ENCODE data around the gene HES2.
"Not testable (repeated sequence)": the region's sequence is repeated elsewhere in the genome, so short reads cannot be mapped to it uniquely, and the experiment has no call there.

Gene HES2

DNA sequence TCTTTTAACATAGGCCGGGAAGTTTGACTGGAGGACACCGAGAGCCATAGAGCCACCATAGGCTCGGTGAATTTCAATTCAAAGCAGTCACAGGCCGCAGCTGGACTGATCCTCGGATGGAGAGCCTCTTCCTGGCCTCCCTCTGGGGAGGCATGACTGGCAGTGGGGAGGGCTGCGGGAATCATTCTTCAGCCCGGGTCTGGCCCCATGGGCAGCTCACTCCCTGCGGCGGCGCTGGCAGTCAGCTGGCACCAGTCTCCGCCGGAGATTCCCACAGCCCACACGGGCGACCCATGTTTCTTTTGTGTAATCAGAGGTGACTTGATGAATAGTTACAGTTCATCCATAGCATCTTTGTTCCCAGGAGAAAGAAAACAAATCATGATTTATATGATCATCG lies 15.4 kb upstream of the HES2 start:
- DNase-seq, result no peak

DNA sequence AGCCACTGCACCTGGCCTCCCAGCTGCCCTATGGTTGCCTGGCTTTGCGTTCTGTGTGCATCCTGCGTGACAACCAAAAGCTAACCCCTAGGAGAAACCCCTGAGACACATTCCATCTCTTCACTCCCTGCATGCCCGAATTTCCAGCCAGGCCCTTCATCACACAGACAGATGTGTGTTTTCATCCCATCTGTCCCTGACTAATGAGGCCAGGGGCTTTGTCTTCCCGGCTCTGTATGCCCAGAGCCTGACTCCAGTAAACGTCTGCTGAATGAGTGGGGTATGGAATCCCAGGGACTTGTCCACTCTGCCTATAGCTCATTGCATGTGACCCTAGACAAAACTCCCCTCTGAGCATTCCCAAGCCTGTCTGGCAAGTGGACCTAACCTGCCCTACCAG lies 14.5 kb upstream of the HES2 start:
- no peak for DNase-seq

- not testable (repeated sequence) for DNase-seq
Observed at GRCh38 chr1:6431645-6432579, 12.2 kb upstream of the HES2 start.

GRCh38 chr1:6429660-6430411 lies 10.1 kb upstream of the HES2 start:
- not testable (repeated sequence) for DNase-seq

DNA sequence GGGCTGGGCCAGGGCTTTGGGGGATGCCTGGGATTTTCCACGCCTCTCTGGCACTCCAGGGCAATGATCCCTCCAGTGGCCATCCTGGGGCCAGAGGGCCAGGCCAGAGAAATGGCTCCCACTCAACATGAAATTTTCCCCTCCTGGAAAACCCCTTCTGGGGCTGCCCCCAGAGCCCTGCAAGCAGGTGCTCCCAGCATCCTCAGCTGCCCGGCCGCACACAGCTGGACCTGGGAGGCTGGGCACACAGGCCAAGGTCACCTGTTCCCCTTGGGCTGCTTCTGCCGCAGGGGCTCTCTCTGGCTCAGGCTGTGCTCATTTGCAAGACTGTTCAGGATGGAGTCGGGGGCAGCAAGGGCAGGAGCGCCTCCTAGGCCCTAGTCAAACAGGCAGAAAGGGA lies 8.7 kb upstream of the HES2 start:
- not testable (repeated sequence) for DNase-seq

DNA sequence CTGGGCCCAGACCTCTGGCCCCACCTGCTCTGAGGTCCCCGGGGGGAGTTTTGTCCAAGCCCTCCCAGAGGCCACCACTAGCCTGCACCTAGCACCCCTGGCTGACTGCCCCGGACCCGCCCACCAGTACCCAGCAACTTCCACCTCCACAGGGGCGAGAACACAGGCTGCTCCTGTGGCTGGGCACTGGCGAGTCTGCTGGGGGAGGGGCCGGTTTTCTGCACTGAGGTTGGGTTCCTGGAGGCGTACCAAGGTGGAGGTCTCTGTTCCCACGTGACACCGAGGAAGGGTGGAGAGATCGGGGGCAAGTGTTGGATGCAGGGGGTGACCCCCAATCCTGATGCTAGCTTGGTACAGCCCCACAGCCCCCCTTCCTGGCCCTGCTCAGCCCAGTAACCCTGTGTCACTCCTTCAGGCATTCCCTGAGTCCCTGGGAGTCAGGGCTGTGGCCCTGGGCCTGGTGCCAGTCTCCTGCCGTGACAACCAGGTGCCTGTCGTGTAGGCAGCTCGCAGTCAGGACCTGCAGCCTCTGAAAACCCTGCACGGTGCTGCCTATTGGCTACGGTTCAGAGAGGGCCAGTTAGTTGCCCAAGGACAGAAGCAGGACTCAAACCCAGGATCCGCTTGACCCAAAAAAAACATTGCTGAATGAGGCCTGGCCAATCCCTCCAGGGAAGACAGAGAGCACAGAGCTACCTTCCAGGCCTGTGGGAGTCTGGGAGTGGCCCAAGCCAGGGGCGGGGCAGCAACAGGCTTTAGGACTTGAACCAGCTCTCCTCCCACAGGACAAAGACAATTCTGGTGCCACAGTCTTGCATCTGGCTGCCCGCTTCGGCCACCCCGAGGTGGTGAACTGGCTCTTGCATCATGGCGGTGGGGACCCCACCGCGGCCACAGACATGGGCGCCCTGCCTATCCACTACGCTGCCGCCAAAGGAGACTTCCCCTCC lies 8.0 kb upstream of the HES2 start:
- no peak for DNase-seq

- DNase-seq, result no peak
Observed at GRCh38 chr1:6426972-6427350, 7.2 kb upstream of the HES2 start.

- no peak for DNase-seq
Observed at GRCh38 chr1:6426277-6426971, 6.7 kb upstream of the HES2 start.

- no peak for DNase-seq
Observed at GRCh38 chr1:6425658-6426057, 5.9 kb upstream of the HES2 start.

DNA sequence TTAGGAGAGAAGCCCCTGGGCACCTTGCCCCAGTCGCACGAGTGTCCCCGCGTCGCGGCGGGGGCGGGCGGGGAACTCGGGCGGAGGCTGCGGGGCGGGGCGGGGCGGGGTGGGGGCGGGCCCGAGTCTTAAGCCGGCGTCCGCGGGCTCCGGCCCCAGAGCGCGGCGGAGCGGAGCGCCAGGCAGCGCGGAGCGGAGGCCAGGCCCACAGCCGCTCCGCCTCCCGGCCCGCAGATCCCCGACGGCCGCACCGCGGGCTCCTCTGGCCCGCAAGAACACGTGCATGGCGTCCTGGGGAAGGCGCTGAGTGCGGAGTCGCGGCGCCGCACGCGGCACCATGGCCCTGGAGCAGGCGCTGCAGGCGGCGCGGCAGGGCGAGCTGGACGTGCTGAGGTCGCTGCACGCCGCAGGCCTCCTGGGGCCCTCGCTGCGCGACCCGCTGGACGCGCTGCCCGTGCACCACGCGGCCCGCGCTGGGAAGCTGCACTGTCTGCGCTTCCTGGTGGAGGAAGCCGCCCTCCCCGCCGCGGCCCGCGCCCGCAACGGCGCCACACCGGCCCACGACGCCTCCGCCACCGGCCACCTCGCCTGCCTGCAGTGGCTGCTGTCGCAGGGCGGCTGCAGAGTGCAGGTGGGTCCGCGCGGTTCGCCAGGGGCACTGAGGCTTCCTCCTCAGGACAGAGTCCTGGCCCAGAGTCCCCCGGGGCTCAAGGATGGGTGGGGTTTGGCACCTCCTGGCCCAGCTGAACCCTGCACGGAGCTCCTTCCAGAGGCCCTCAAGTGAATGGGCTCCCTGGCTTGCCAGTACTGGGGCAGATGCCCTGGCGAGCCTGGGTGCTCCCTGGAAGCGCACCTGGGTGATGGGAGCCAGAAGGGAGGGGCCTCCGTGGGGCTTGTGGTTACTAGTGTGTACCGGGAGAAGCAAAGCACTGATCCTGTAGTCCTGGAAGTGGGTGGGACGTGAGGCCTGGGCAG lies 5.2 kb upstream of the HES2 start, which contains the start of gene ESPN:
Gene ESPN (plus strand): TSS at position 158 of the 975 bp plus-strand sequence. CDS start 180 bp downstream, at position 338.
- DNase-seq, result no peak

DNA sequence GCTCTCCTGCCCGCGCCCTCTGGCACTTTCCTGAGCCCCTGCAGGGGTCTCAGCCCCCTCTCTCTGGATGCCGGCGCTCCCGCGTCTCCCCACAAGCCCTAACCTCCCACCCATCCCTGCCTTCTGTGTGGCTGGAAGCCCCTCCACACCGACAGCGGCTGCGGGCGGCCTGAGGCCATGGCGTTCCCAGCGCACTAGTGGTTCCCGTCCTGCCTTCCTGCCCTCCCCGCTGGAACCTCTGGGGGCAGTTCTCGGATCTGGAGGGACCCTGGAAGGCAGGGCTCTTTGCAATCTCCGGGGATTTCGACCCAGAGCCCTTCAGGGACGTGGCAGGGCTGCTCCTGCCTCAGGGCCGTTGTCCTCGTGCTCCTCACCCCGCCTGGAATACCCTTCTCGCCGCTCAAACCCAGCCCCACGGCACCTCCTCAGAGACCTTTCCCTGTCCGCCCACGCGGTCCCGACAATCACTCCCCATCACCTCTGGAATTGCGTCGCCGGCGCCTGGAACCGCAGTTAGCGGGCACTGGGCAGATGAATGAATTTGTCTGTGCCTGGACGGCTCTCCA lies 4.4 kb upstream of the HES2 start:
- DNase-seq, result no peak

GRCh38 chr1:6423321-6423999 lies 3.7 kb upstream of the HES2 start:
- no peak for DNase-seq

DNA sequence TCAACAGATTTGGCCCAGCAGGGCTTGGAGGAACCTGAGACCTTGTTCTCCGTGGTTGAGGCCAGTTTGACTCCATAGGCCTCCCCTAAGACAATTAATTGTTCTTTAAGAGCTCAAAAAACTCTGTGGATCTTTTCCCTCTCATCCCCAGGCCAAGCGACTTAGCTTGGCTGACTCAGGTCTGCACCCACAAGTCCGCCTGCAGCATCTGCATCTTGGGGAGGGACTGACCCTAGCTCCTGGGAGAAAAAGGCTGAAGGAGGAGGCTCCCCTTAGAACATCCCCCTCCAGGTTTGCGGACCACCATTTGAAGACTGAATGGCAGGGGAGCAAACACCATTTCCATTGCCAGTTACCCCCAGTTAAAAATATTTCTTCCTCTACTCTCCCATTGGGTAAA lies 1.5 kb upstream of the HES2 start:
- DNase-seq, result no peak

- no peak for DNase-seq
Observed at GRCh38 chr1:6420454-6421042, 829 bp upstream of the HES2 start.

GRCh38 chr1:6419397-6419803 lies 319 bp downstream of the HES2 start:
- DNase-seq, result no peak

DNA sequence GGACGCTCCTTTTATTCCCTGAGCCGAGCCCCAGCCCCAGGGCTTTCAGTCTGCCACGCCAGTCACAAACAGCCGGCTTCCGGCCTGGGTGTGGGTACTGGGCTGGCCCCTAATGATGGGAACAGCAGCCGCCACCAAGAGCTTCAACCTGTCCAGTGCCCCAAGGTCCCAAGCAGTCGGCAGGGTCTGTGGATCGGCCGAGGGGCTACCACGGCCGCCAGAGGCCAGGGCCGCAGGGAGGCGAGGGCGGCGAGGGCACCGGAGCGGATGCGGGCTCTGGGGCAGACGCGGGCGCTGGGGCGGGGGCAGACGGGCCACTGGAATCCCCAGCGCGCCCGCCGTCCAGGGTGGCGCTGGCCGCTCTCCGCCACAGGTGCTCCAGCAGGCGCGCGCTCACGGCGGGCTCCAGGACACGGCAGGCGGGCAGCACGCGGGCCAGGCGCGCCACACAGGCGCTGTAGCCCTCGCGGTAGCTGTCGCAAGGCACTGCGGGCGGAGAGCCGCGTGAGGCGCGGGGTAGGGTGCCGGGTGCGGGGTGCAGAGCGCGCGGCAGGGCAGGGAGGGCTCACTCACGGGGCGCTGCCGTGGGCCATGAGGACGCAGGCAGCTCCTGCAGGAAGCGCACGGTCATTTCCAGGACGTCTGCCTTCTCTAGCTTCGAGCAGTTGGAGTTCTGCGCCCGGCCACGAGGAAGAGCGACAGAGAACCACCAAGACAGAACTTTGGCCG lies 887 bp downstream of the HES2 start:
- DNase-seq, result no peak

DNA sequence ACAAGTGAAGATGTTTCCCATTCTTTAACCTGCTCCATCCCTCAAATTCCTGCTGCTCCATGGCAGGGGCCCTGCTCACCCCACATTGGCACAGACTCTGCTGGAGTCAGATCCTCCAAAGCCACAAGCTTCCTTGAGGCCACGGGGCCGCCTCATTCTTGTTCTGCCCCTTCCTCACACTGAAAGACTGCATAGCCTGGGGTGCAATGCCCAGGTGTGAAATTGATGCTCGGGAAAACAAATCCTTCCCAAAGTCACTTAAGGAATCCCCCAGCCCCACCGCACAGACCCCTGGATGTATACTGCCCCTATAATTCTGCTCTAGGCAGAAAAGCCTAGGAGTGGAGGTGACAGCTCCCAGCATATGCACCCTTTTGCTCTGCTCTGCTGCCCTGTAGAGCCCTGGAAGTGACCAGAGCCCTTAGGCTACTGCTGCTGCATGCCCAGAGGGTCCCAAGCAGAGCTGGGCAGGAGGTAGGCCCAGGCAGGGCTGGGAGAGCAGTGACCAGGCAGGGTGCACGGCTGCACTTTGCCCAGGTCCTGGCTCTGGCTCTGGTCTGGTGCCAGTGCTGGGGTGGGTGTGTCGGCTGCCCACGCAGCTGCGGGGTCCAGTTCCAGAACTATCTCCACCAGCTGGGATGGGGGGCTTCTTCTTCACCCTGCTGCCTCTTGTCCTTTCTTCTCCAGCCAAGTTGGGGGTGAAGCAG lies 1.6 kb downstream of the HES2 start:
- no peak for DNase-seq

DNA sequence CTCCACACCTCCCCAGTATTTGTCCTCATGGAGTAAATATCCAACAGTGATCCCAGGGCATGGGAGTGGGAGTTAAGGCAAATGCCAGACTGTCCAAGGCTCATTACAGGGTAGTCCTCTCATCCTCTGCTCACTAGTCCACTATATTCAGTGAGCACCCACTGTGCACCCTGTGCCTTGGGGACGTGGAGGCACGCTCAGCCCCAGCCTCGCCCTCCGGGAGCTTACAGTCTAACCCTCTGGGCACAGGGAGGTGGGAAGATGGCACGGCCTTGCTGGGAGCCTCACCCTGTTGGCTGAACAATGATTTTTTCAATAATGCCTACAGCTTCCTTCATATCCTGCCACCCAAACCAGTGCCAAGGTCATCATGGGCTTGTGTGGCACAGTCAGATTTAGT lies 2.8 kb downstream of the HES2 start:
- DNase-seq, result no peak
